Keratinocyte (primary cell): ENCODE measurements around the gene ARID5B. TPM values are rescaled to one million over a fixed set of nuclear protein-coding genes. Genes with fewer than 3 reads are reported as not detected.

Experiments used
- DNase-seq: peaks from one replicate; pipeline ENCODE4 v3.0.0-alpha.2; 2011; ENCODE audit warnings: low read depth, missing footprints, low spot score
- FAIRE-seq: peaks from 2 replicates; lab custom pipeline; 2011; peaks lifted over from hg19 to GRCh38; lab: Jason Lieb, UNC
- H2AFZ ChIP-seq: 2 replicates; pipeline ENCODE4 v1.6.0; 2012; ENCODE audit warnings: low read length, control low read depth, inconsistent platforms; ENCODE audit not compliant: control insufficient read depth
- H3K27ac ChIP-seq: 2 replicates; pipeline ENCODE4 v1.5.1; 2011; ENCODE audit warnings: low read length; ENCODE audit not compliant: control insufficient read depth, insufficient read depth
- H3K27me3 ChIP-seq: 3 replicates; pipeline ENCODE4 v1.6.0; 2011; ENCODE audit warnings: low read length; ENCODE audit not compliant: control insufficient read depth, insufficient read depth; ENCODE audit errors: extremely low read depth
- H3K36me3 ChIP-seq, 2 experiments: 2 replicates in 1 of 2; 3 replicates in 1 of 2; pipeline ENCODE4 v1.5.1; 2011; ENCODE audit warnings: low read length in 2 of 2, mild to moderate bottlenecking in 1 of 2; ENCODE audit not compliant: control insufficient read depth in 2 of 2, insufficient read depth in 2 of 2; ENCODE audit errors: extremely low read depth in 1 of 2
- H3K4me1 ChIP-seq: 3 replicates; pipeline ENCODE4 v1.5.1; 2011; ENCODE audit warnings: low read length; ENCODE audit not compliant: control insufficient read depth, insufficient read depth; ENCODE audit errors: extremely low read depth
- H3K4me2 ChIP-seq: 3 replicates; pipeline ENCODE4 v1.6.0; 2011; ENCODE audit warnings: low read depth, low read length; ENCODE audit not compliant: control insufficient read depth, insufficient read depth; ENCODE audit errors: extremely low read depth
- H3K4me3 ChIP-seq, 3 experiments: fragments of 200-600 bp in 1 of 3; sonication (generic) in 1 of 3; 2 replicates in 2 of 3; 3 replicates in 1 of 3; pipeline ENCODE4 v1.5.1; 2011 to 2016; ENCODE audit warnings: low read length in 3 of 3, mild to moderate bottlenecking in 3 of 3, control low read depth in 2 of 3, inconsistent platforms in 1 of 3, low read depth in 1 of 3, mixed read lengths in 1 of 3, mixed run types in 1 of 3, moderate library complexity in 1 of 3; ENCODE audit not compliant: control insufficient read depth in 2 of 3, insufficient read depth in 2 of 3; ENCODE audit errors: extremely low read depth in 1 of 3
- H3K79me2 ChIP-seq: 2 replicates; pipeline ENCODE4 v1.6.0; 2012; ENCODE audit warnings: low read length; ENCODE audit not compliant: control insufficient read depth, insufficient read depth
- H3K9ac ChIP-seq: 3 replicates; pipeline ENCODE4 v1.6.0; 2011; ENCODE audit warnings: low read length; ENCODE audit not compliant: control insufficient read depth, insufficient read depth; ENCODE audit errors: extremely low read depth
- H3K9me1 ChIP-seq: 3 replicates; pipeline ENCODE4 v1.6.0; 2011; ENCODE audit warnings: low read length; ENCODE audit not compliant: control insufficient read depth, insufficient read depth; ENCODE audit errors: extremely low read depth
- H3K9me3 ChIP-seq: 2 replicates; pipeline ENCODE4 v1.5.1; 2012; ENCODE audit warnings: low read depth, low read length; ENCODE audit not compliant: control insufficient read depth
- H4K20me1 ChIP-seq: 3 replicates; pipeline ENCODE4 v1.6.0; 2011; ENCODE audit warnings: low read length; ENCODE audit not compliant: control insufficient read depth, insufficient read depth; ENCODE audit errors: extremely low read depth
- EZH2 ChIP-seq: IDR thresholded peaks from one replicate; pipeline ENCODE4 v1.6.1; 2012; ENCODE audit warnings: inconsistent platforms, mild to moderate bottlenecking, low read length, moderate library complexity
- dilution Hi-C: fragments of 300-500 bp; cut with MboI; formaldehyde crosslinking; loops from one replicate; pipeline ENCODE4 v1.7.0; 2020; ENCODE audit warnings: low sequenced_read_pairs; ENCODE audit not compliant: extremely low pct_ligation_motif_present
- polyA plus RNA-seq, 5 experiments: library from polyadenylated mRNA; depleted of rRNA in 3 of 5; stranded (reverse) in 3 of 5; stranded (forward) in 1 of 5; unstranded in 1 of 5; fragments of >200 nt; gene quantifications; 1 replicate in 1 of 5; 2 replicates in 3 of 5; 3 replicates in 1 of 5; pipeline versions ENCODE4 v1.2.1 to v1.2.3, GENCODE V29; 2011 to 2012; ENCODE audit warnings: missing spikeins in 2 of 5, low read depth in 1 of 5, low replicate concordance in 1 of 5
- TF ChIP-seq, protein P1 (sequence below), 3 experiments: IDR thresholded peaks in 1 of 3; conservative IDR thresholded peaks in 1 of 3; optimal IDR thresholded peaks in 1 of 3; 2 replicates in 2 of 3; 3 replicates in 1 of 3; pipeline versions ENCODE3 to v1.5.1; 2011; ENCODE audit warnings: low read length in 3 of 3, mild to moderate bottlenecking in 3 of 3, moderate library complexity in 2 of 3, control low read depth in 1 of 3, inconsistent platforms in 1 of 3; ENCODE audit not compliant: insufficient read depth in 2 of 3; ENCODE audit errors: extremely low read depth in 1 of 3

The ARID5B gene
- polyA plus RNA-seq, 1 donor (not counting 4 experiments of a cell fraction or from before 2014, with no cell fraction given) = 7.0 TPM

GRCh38 chr10:62021128-62021665 lies 119.7 kb downstream of the ARID5B start:
- H3K9ac ChIP-seq = no peak overlapping the region
- no peak overlapping the region for H3K27ac ChIP-seq
- no peaks in the 10 kb centered on the region for H3K36me3 ChIP-seq
- peaks cover 56% of the 10 kb centered on the region for H3K4me1 ChIP-seq
- no peaks in the 10 kb centered on the region for H3K27me3 ChIP-seq
- H3K9me3 ChIP-seq = peaks cover 5% of the 10 kb centered on the region
- no peak overlapping the region for H3K4me3 ChIP-seq
- no peak overlapping the region for H2AFZ ChIP-seq
- H3K4me2 ChIP-seq = no peak overlapping the region
- FAIRE-seq (no peak), DNase-seq (no peak)
- TF ChIP-seq EZH2 = no peak
- TF ChIP-seq, protein P1, sequence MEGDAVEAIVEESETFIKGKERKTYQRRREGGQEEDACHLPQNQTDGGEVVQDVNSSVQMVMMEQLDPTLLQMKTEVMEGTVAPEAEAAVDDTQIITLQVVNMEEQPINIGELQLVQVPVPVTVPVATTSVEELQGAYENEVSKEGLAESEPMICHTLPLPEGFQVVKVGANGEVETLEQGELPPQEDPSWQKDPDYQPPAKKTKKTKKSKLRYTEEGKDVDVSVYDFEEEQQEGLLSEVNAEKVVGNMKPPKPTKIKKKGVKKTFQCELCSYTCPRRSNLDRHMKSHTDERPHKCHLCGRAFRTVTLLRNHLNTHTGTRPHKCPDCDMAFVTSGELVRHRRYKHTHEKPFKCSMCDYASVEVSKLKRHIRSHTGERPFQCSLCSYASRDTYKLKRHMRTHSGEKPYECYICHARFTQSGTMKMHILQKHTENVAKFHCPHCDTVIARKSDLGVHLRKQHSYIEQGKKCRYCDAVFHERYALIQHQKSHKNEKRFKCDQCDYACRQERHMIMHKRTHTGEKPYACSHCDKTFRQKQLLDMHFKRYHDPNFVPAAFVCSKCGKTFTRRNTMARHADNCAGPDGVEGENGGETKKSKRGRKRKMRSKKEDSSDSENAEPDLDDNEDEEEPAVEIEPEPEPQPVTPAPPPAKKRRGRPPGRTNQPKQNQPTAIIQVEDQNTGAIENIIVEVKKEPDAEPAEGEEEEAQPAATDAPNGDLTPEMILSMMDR (optimal IDR thresholded peaks at IDR 0.05 in 1 of 3, IDR thresholded peaks at IDR 0.05 in 1 of 3, conservative IDR thresholded peaks at IDR 0.05 in 1 of 3; ENCODE audit: extremely low read depth in 1 of 3, insufficient read depth in 2 of 3, low read length in 3 of 3) = no peak
- H3K79me2 ChIP-seq = peaks cover 20% of the 10 kb centered on the region
- H3K9me1 ChIP-seq = no peaks in the 10 kb centered on the region
- H4K20me1 ChIP-seq = no peaks in the 10 kb centered on the region
- dilution Hi-C loops = no loop called here

DNA sequence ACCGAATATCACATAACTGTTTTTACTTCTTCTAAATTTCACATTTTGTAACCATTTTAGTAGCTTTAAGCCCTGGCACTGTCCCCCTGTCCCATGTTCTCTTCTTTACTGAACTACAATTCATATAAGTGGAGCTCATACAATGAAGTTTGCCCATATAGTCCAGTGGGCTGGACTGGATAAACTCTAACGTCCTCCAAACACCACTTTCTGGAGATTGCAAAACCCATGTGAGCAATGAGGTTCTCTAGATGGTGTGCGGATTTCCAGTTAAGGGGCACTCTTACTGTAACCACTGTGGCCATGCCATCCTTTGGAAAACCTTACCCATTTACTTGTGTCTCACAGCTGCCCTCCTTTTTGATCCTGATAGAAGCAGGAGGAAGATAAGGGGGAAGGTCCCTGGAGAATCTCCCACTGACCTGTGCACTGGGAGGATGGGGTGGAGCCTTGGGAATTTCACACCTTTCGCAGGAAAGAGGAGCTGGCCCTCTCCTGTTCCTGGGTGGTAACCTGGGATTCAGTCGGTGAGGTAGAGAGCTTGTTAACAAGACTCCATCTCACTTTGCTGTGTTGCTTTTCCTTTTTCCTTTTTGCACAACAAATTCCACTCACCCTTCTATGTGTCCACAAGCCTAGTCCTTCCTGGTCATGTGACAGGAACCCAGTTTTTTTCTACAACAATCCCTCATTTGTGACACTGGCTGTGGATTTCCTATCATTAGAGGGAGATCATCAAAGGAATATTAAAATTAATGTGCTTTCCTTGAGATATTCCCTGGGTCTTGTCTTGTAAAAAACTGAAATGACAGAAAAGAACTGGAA lies 120.7 kb downstream of the ARID5B start:
- DNase-seq (no peak), FAIRE-seq (no peak)
- H4K20me1 ChIP-seq = no peaks in the 10 kb centered on the region
- H3K36me3 ChIP-seq = no peaks in the 10 kb centered on the region
- no peak overlapping the region for H3K27ac ChIP-seq
- TF ChIP-seq, protein P1 (optimal IDR thresholded peaks at IDR 0.05 in 1 of 3, IDR thresholded peaks at IDR 0.05 in 1 of 3, conservative IDR thresholded peaks at IDR 0.05 in 1 of 3; ENCODE audit: extremely low read depth in 1 of 3, insufficient read depth in 2 of 3, low read length in 3 of 3) = no peak
- TF ChIP-seq EZH2 = no peak
- no peak overlapping the region for H3K4me3 ChIP-seq
- no peak overlapping the region for H3K4me2 ChIP-seq
- H3K9me1 ChIP-seq = no peaks in the 10 kb centered on the region
- H2AFZ ChIP-seq = no peak overlapping the region
- H3K9ac ChIP-seq = no peak overlapping the region
- peaks cover 5% of the 10 kb centered on the region for H3K9me3 ChIP-seq
- H3K4me1 ChIP-seq = peaks cover 64% of the 10 kb centered on the region
- no peaks in the 10 kb centered on the region for H3K27me3 ChIP-seq
- dilution Hi-C loops = no loop called here
- peaks cover 18% of the 10 kb centered on the region for H3K79me2 ChIP-seq
